Activated naive CD4-positive, alpha-beta T cell treated with anti-CD3 and anti-CD28 coated beads, Interleukin-2, amount 50 U/mL, for 72 hours (primary cell): ENCODE results near the gene GPBP1L1. TPM values are rescaled to one million over a fixed set of nuclear protein-coding genes. Genes with fewer than 3 reads are reported as not detected.
"Not testable (repeated sequence)": the region's sequence is repeated elsewhere in the genome, so short reads cannot be mapped to it uniquely, and the experiment has no call there.

Experiments used
- ATAC-seq, 2 donors: fragments of 150-1000 bp; cut with Tn5 transposase; 2 replicates each; pipeline ENCODE4 v1.10.0; 2021; ENCODE audit warnings: mild to moderate bottlenecking in 2 of 2, moderate library complexity in 2 of 2
- DNase-seq, 2 donors: peaks; one replicate each; pipeline ENCODE4 v3.0.0; 2021 to 2022; ENCODE audit warnings: low spot score in 2 of 2
- H3K27ac Mint-ChIP-seq, 2 donors: one replicate each; pipeline ENCODE4 v1.8.0; 2022; ENCODE audit warnings: mild to moderate bottlenecking in 2 of 2, mixed read lengths in 2 of 2
- H3K36me3 Mint-ChIP-seq, 2 donors: one replicate each; pipeline ENCODE4 v1.8.0; 2022; ENCODE audit warnings: mixed read lengths in 2 of 2
- H3K9me3 Mint-ChIP-seq, 2 donors: one replicate each; pipeline ENCODE4 v1.8.0; 2022; ENCODE audit warnings: mixed read lengths in 2 of 2
- total RNA-seq, 2 donors: library from RNA; stranded (reverse); gene quantifications; one replicate each; pipeline ENCODE4 v1.2.3, GENCODE V29; 2022

Gene GPBP1L1, protein sequence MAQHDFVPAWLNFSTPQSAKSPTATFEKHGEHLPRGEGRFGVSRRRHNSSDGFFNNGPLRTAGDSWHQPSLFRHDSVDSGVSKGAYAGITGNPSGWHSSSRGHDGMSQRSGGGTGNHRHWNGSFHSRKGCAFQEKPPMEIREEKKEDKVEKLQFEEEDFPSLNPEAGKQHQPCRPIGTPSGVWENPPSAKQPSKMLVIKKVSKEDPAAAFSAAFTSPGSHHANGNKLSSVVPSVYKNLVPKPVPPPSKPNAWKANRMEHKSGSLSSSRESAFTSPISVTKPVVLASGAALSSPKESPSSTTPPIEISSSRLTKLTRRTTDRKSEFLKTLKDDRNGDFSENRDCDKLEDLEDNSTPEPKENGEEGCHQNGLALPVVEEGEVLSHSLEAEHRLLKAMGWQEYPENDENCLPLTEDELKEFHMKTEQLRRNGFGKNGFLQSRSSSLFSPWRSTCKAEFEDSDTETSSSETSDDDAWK
- total RNA-seq, result 100 to 1,000 TPM; 102 to 145 TPM

DNA sequence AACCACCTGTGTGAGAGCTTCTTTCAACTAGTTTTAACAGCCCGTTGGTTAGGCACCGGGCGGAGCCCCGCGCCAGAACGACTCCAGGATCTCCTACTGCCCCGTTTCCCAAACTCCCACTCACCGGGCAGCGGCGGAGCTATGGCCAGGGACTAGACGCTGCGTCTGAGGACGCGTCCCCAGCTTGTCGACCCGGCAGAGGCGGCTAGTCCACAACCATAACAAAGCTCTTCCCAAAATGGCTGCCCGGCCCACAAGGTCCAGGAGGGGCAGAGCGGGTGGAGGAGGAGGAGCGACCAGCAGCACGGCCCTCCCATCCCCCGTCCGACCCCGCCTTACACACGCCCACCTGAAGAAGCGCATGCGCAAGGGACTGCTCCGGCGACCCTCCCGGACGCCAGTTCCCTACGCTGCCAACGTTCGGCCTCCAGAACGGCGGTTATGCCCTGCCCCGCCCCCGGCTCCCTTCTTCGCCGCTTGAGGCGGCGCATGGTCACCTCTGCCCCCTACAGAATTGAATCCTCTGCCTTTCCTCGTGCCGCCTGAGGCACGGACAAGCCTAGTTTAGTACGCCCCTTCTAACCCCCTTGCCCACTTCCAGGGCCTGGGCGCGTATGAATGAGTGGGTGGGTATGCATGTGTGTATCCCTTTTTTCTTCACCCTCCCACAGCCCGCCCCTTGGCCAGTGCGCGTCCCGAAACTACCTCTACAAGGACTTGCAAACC lies at the start of gene GPBP1L1:
GPBP1L1 (minus strand) TSS at position 246 of the 726 bp plus-strand sequence. CDS start 27,446 bp downstream, outside the sequence.
- H3K27ac Mint-ChIP-seq, result peak within 1 kb of the TSS; percentile 95 to 99
- ATAC-seq, result peak; percentile 72 to 77
- peaks cover 34 to 51% of the 10 kb centered on the region in 2 donors for H3K36me3 Mint-ChIP-seq
- no peaks in the 10 kb centered on the region for H3K9me3 Mint-ChIP-seq
- peak; percentile 97 to 98 for DNase-seq

DNA sequence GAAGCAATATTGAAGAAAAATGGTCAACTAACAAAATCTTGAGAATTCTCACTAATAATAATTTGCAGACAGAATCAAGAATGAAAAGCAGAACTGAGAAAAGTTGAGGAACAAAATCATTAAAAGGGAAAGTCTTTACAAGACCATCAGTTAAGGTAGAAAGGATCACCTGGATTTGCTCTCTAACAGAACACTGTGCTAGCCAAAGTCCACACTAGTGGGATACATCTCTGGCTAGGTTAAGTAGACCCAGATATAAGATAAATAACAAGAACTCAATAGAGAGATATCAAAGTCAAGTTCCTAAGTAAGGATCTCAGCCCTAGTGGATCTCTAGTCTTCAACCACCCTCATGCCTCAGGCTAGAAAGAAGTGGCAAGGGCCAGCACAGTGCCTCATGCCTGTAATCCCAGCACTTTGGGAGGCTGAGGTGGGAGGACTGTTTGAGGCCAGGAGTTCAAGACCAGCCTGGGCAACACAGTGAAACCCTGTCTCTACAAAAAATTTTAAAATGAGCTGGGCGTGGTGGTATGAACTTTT lies 44.5 kb upstream of the GPBP1L1 start:
- Mint-ChIP-seq H3K36me3 (no peaks in the 10 kb centered on the region), H3K9me3 (no peaks in the 10 kb centered on the region), H3K27ac (peak overlapping the region in 1 of 2 donors; percentile 23)
- ATAC-seq, result no peak
- no peak for DNase-seq

DNA sequence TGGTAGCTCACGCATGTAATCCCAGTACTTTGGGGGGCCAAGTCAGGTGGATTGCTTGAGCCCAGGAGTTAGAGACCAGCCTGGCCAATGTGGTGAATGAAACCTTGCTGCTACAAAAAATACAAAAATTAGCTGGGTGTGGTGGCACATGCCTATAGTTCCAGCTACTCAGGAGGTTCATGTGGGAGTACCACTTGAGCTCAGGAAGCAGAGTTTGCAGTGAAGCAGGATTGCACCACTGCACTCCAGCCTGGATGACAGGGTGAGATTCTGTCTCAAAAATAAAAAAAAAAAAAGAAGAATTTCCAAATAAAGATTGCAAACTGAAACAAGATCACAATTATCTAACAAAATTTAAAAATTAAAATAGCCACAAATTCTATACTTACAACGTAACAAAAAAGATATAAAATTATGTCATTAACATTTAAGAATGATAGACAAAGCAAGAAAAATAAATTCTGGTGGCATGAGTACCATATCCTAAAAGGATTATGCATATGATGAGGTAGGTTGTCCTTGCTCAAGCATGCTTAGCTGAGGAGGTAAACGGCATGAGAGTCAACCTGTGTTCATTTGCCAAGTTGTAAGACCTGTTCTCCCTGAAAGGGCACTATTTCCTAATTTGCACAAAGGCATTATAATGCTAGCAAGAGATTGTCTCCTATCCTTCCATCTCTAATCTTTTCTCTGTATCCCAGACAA lies 43.9 kb upstream of the GPBP1L1 start:
- Mint-ChIP-seq H3K36me3 (no peaks in the 10 kb centered on the region), H3K9me3 (no peaks in the 10 kb centered on the region), H3K27ac (peak overlapping the region in 1 of 2 donors; percentile 23)
- no peak for ATAC-seq
- no peak for DNase-seq

DNA sequence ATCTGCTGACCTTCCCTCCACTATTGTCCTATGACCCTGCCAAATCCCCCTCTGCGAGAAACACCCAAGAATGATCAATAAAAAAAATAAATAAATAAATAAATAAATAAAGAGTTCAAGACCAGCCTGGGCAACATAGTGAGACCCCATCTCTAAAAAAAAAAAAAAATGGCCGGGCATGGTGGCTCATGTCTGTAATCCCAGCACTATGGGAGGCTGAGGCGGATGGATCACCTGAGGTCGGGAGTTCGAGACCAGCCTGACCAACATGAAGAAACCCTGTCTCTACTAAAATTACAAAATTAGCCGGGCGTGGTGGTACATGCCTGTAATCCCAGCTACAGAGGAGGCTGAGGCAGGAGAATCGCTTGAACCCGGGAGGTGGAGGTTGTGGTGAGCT lies 39.7 kb upstream of the GPBP1L1 start:
- not testable (repeated sequence) for ATAC-seq, DNase-seq, H3K9me3 Mint-ChIP-seq, H3K36me3 Mint-ChIP-seq, H3K27ac Mint-ChIP-seq

DNA sequence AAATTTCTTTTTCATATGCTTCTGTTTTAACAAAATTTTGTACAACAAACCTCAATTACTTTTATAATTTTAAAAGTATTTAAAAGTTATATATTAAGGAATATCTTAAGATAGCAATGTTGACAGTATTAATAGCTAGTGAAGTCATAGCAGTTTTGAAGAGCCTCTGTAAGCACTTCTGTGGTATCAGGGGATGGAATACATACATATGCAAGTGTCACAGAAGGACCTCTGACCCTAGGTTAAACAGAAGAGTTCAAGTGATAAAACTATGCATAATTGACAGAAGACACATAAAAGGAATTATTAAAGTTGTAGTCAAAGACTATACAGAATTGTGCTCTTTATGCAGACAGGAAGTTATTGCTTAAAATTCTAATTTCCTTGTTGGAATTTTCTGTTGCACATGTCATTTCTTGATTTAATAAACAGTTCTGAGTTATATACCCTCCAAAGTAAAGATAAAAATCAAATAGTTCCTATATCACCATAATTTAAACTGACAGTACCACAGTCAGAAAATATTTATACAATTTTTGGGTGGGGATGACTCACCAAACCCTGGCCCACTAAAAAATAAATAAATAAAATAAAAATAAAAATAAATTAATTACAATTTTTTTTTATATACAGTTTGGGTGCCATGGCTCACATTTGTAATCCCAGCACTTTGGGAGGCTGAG lies 37.1 kb upstream of the GPBP1L1 start:
- H3K27ac Mint-ChIP-seq, result no peak overlapping the region
- ATAC-seq (no peak), DNase-seq (no peak)
- H3K36me3 Mint-ChIP-seq, result no peaks in the 10 kb centered on the region
- no peaks in the 10 kb centered on the region for H3K9me3 Mint-ChIP-seq

DNA sequence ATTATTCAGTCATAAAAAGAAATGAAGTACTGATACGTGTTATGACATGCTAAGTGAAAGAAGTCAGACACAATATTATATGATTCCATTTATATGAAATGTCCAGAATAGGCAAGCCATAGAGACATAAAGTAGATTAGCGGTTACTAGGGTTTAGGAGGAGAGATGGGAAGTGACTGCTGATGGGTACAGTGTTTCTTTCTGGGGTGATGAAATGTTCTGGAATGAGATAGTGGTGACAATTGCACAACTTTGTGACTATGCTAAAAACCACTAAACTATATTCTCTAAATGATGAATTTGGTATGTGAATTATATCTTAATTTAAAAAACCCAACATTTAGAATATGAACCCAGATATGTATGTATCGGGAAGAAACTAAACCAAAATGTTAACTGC lies 36.5 kb upstream of the GPBP1L1 start:
- no peaks in the 10 kb centered on the region for H3K9me3 Mint-ChIP-seq
- no peaks in the 10 kb centered on the region for H3K36me3 Mint-ChIP-seq
- ATAC-seq, result no peak
- no peak for DNase-seq
- no peak overlapping the region for H3K27ac Mint-ChIP-seq

DNA sequence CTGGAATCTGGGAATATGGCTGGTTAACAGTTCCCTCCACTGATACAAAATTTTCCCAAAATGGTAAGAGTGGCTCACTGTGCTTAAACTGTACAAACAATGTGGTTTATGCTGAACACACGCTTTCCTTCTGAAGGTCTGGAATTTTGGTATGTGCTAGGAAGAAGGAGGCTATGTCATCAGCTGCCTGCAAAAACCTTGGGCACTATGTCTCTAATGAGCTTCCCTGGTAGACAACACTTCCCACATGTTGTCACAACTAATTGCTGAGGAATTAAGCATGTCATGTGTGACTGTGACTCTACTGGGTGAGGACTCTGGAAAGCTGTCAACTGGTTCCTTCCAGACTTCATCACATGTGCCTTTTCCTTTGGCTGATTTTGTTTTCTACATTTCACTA lies 34.9 kb upstream of the GPBP1L1 start:
- ATAC-seq, result no peak
- no peaks in the 10 kb centered on the region for H3K36me3 Mint-ChIP-seq
- no peaks in the 10 kb centered on the region for H3K9me3 Mint-ChIP-seq
- DNase-seq, result no peak
- no peak overlapping the region for H3K27ac Mint-ChIP-seq

DNA sequence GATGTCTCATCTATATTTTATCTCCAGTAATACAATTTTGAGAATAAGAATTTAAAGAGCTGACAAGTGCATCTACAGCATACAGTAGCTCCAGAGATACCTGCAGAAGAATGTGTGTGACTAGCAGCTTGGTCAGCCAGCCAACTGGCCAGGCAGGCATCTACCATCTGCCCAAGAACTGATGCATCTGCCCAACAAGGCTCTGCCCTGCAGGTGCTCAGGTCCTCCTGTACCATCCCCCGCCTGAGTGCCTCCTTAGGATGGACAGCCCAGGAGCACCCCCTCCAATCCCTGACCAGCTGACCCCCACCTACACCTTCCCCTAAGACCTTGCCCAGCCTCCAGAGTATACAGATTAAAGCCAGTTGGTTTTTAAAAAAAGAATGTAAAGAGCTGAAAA lies 32.0 kb upstream of the GPBP1L1 start:
- Mint-ChIP-seq H3K9me3 (no peaks in the 10 kb centered on the region), H3K36me3 (no peaks in the 10 kb centered on the region), H3K27ac (peak overlapping the region in 1 of 2 donors; percentile 53)
- no peak for DNase-seq
- ATAC-seq, result no peak

DNA sequence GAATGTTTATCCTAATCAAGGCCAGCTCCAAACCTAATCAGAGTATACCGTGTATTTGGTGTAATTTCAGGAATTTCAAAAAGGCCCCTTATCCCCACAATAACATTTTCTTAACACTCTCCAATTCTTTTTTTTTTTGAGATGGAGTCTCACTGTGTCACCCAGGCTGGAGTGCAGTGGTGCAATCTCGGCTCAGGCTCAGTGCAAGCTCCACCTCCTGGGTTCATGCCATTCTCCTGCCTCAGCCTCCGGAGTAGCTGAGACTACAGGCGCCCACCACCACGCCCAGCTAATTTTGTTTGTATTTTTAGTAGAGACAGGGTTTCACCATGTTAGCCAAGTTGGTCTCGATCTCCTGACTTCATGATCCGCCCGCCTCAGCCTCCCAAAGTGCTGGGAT lies 31.1 kb upstream of the GPBP1L1 start:
- DNase-seq, H3K36me3 Mint-ChIP-seq, H3K9me3 Mint-ChIP-seq, H3K27ac Mint-ChIP-seq, ATAC-seq: not testable (repeated sequence)

DNA sequence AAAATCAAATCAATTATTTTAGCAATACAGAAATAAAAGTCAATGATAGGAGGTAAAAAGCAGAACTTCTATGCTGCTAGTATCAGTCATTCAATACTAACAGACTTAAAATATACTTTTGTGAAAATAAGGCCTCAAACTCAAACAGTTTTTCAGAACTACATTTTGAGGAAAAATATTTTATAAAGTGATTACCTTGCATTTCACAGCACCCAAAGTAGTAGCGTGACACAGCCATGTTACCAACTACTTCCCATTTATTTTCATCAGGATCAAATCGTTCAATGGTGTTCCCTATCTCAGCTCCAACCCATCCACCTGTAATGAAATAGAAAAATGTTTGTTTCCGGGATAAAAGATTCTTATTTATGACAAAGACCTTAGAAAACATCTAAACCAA lies 30.4 kb upstream of the GPBP1L1 start:
- ATAC-seq, result no peak
- H3K9me3 Mint-ChIP-seq, result no peaks in the 10 kb centered on the region
- H3K36me3 Mint-ChIP-seq, result peaks cover 0 to 3% of the 10 kb centered on the region in 2 donors
- H3K27ac Mint-ChIP-seq, result no peak overlapping the region
- no peak for DNase-seq

DNA sequence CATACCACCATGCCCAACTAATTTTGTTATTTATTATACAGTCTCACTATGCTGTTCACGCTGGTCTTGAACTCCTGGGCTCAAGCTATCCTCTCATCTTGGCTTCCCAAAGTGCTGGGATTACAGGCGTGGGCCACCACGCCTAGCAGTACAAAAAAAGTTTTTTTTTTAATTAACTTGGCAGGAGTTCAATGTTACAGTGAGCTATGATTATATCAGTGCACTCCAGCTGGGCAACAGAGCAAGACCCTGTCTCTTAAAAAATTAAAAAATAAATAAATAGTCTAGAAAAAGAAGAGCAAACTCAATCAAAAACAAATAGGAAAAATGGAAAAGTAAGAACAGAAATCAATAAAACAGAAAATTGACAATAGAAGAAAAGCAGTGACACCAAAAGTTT lies 27.4 kb upstream of the GPBP1L1 start:
- Mint-ChIP-seq H3K27ac (peak overlapping the region in 1 of 2 donors; percentile 36), H3K36me3 (peaks cover 0 to 6% of the 10 kb centered on the region in 2 donors), H3K9me3 (no peaks in the 10 kb centered on the region)
- ATAC-seq (no peak), DNase-seq (no peak)

DNA sequence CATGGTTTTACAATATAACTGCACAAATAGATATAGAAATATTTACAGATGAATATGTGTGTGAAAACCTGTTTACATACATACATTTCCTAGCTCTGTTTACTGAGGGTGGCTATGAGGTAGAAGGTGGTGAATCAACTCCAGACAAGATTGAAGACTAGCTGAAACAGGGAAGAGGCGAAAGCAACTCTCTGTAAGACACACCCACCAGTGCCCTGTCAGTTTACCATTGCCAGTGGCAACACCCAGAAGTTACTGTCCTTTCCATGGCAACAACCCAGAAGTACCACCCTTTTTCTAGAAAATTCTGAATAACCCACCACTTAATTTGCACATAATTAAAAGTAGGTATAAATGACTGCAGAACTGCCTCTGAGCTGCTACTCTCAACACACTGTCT lies 18.3 kb upstream of the GPBP1L1 start:
- ATAC-seq, result no peak

DNA sequence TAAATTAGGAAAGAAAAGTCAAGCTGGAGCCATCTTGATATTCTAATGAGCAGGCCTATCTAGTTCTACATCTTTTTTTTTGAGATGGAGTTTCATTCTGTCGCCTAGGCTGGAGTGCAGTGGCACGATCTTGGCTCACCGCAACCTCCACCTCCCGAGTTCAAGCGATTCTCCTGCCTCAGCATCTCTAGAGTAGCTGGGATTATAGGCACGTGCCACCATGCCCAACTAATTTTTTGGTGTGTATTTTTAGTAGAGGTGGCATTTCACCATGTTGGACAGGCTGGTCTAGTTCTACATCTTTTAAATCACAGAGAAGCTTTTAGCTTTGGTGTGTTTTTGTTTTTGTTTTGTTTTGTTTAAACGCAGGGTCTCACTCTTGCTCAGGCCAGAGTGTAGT lies 8.5 kb upstream of the GPBP1L1 start:
- no peak overlapping the region for H3K27ac Mint-ChIP-seq
- peaks cover 0 to 19% of the 10 kb centered on the region in 2 donors for H3K36me3 Mint-ChIP-seq

More for the DNA sequence above, 18.3 kb upstream of the GPBP1L1 start:
- peaks cover 6 to 7% of the 10 kb centered on the region in 2 donors for H3K9me3 Mint-ChIP-seq
- no peak overlapping the region for H3K27ac Mint-ChIP-seq
- peaks cover 11 to 15% of the 10 kb centered on the region in 2 donors for H3K36me3 Mint-ChIP-seq
- no peak for DNase-seq

DNA sequence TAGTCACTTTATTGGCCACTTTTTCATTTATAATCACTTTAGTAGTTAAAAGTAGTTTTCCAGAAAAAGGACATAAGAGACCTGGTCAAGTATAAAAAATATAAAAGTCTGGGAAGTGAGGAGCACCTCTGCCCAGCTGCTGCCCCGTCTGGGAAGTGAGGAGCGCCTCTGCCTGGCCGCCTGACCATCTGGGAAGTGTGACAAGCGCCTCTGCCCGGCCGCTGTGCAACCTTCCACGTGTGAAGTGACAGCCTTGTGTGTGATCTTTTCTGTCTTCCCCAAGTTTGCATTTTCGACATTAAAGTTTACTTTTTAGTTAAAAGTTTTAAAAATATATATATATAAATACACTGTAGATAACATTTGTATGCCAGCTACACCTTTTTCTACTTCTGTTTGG lies 7.5 kb upstream of the GPBP1L1 start:
- Mint-ChIP-seq H3K36me3 (peaks cover under 1 to 20% of the 10 kb centered on the region in 2 donors), H3K27ac (peak overlapping the region in 1 of 2 donors; percentile 12)
- H3K9me3 Mint-ChIP-seq, ATAC-seq, DNase-seq: not testable (repeated sequence)

More for the DNA sequence above, 8.5 kb upstream of the GPBP1L1 start:
- ATAC-seq (no peak), DNase-seq (no peak)
- no peaks in the 10 kb centered on the region for H3K9me3 Mint-ChIP-seq

DNA sequence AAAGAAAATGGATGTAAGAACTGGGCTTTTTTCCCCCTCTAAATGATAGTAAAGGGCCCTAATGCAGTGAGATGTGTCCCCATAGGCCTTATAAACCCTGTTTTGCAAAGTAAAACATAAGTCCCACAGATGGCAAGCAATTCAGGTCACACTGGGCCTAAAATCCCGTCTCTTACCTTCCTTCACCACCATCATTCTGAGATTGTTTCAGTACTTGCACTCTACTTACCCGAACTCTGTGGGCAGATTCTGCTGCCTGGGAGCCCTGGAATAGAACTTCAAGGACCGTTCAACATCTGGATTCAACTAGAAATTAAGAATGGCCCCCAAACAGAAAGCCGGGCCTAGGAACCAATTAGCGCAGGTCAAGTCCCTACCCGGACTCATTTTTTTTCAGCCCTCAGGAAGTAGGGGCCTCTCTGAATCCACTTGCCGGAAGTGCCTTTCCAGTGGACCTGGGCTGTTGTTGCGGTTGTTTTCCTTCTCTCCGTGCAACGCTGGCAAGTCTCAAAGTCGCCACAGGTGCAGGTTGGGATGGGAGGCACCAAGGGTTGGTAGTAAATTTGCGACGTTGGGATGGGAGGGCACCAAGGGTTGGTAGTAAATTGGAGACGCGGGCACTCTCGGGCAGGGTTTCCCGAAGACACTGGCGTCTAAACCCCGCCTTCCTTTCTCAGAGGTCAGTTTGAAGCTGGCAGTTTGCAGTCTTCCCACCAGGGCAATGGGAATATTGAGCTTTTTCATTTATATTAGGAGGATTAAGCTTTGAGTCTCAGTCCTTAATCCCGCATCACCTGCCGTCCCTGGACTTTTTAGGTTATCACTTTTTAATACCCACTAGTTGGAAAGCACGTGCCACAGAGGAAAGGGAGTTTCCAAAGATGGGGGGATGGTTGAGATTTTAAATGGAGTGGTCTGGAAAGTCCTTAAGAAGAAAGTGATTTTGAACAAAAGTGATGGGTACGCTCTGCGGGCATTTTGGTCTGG lies 1.7 kb upstream of the GPBP1L1 start, which contains the start of gene TMEM69:
TMEM69 (plus strand) TSS at position 428 of the 987 bp plus-strand sequence. CDS start 2,888 bp downstream, outside the sequence.
- ATAC-seq, result peak; percentile 23 to 26
- Mint-ChIP-seq H3K36me3 (peaks cover 34 to 54% of the 10 kb centered on the region in 2 donors), H3K9me3 (no peaks in the 10 kb centered on the region), H3K27ac (peak within 1 kb of the TSS; percentile 95 to 99)
- peak; percentile 78 to 85 for DNase-seq
